CD4-positive, alpha-beta T cell treated with Interleukin-12 subunit alpha and Interleukin-12 subunit beta, for 1 hour (primary cell): ENCODE results near the gene WNT7B.

Experiments used
- DNase-seq: peaks from one replicate; pipeline ENCODE4 v3.0.0-alpha.2; 2020

WNT7B gene

DNA sequence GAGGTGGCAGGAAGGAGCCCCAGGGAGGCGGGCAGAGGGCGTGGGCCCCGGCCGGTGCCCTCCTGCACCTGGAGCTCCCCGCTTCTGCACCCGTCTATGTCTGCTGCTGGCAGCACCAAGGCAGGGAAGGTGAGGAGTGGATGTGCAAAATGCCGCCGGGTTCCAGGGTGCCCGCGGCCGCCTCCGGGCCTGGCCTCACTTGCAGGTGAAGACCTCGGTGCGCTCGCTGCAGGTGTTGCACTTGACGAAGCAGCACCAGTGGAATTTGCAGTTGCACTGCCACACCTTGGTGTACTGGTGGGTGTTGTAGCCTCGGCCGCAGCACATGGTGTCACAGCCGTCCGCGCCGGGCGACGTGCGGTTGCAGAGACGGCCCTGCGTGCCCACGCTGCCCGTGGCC, 54.3 kb downstream of the WNT7B start:
- DNase-seq: no peak

DNA sequence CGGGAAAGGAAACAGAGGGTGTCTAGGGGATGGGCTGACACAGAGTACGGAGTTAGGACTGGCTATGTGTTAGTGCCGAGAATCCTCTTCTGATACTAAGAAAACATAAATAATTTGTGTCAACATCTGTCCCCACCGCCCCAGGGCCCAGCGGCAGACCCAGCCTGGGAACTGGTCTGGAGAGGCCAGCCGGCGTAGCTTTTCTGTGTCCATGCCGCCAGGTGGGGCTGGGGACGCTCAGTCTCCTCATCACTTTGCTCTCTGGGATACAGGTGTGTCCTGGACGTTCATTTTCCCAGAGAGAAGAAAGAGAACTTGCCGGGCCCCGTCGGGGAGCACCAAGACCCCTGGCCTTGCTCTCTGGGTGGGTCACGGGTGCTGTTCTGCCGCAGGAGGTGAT, 54.7 kb downstream of the WNT7B start:
- DNase-seq: no peak

DNA sequence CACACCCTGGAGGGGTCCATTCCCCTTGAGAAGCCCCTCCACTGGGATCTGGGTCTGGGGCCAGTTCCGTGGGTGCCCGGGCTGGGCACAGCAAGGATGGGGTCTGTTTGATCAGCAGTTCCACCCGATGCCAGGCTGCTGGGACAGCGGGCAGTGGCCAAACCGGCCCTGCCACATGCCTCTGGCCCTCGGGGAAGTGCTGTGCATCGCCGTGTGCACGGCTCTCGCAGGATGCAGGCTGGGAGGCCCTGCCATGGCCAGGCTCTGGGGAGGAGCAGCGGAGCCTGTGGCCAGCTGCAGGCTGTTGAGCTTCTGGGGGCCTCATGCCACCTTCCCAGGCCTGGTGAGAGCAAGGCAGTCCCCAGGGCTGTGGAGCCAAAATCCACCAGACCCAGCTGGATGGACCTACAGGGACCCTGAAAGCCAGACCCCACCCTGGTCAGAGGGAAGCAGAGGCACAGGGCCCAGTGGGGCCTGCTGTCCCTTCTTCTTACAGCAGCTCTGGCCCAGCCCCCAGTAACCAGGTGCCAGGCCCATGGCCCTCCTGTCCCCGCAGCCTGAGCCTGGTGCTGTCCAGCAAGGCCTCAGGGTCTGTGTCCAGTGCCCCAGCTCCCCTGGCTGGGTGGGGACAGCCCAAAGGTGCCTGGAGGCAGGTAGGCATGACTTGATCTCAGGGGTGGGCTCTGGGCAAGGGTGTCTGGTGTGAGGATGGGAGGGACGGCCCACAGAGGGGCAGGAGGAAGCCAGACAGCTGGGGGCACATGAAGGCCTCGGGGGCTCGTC, 57.3 kb downstream of the WNT7B start:
- DNase-seq: no peak

DNA sequence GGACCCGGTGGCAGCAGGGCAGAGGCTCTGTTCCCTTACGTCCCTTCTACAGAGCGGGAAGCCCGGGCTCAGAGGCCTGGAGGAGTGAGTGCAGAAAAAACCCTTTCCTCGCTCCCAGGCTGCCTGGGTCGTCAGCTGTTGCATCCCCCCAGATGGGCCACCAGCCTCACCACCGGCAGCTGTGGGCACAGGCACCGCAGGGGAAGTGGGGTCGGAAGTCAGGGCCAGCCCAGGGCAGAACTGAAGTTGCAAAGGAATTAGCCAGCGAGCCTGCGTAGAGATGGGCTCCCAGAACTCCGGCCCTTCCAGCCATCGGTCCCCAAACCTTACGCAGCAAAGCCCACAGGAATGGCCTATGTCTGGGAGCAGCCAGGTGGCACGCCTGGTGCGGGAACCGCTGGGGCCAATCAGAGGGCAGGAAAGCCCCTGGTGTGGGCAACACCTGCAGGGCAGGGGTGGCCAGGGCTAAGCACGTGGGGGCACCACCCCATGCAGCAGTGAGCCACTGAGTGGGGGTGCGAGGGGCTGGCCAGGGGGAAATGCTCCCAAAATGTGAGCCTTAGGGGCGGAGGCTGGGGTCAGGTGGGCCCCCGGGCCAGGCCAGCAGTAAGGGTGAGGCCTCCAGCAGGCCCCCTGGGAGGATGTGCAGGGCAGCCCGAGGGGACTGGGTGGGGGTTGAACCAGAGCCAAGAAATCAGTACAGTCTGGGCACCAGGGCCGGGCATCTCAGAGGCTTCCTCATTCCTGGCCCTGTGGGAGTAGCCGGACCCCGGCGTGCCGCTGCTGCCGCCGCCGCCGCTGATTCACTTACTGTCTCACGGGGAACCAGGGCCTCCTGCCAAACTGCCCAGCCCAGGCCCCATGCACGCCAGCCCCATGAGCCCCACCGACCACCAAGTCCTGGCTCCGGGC, 58.2 kb downstream of the WNT7B start:
- DNase-seq: no peak

DNA sequence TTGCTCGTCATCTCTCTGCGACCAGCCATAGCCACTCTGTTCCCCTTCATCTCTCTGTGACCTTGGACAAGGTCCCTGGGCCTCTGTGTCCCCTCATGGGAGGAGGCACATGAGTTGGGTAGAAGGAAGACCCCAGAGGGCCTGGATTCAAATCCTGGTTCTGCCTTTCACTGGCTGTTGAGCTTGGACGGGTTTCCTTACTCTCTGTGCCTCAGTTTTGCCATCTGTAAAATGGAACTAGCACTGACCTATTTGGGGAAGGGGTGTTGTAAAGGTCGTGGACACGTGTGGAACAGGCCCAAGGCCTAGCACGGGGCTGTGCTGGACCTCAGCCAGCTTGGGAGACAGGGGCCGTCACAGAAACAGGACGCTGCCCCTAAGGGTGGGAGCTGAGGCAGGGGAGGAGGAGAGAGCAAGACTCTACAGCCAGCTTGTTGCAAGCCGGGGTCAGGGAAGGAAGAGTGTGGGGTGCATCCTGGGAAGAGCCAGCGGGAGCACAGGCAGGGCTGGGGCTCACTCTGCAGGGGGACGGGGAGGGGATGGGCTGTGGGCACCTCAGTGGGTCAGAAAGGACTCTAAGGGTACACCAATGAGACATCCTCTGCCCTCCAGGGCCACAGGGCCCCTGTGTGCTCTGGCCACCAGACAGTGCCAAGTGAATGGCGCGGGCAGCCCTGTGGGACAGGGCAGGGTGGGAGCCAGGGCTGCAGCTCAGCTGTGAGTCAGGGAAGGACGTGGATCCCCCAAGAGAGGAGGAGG, 59.1 kb downstream of the WNT7B start:
- DNase-seq: no peak

DNA sequence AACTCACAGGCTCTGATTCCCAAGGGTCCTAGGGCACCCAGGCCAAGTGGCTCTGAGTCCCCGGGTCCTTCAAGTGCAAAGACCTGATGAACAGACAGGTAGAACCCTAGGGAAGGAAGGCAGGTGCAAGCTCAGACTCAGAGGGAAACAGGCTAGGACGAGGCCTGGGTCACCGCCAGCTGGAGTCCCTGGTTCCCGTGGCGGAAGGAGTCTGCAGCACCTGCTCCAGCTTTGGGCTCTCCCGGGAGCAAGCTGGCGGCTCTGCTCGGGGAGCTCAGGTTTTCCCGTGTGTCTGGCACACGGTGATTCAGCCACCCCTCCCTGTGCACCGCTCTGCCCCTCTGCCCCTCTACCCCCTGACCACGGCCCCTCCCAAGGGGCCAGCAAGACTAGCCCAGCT, 59.8 kb downstream of the WNT7B start:
- no peak for DNase-seq

DNA sequence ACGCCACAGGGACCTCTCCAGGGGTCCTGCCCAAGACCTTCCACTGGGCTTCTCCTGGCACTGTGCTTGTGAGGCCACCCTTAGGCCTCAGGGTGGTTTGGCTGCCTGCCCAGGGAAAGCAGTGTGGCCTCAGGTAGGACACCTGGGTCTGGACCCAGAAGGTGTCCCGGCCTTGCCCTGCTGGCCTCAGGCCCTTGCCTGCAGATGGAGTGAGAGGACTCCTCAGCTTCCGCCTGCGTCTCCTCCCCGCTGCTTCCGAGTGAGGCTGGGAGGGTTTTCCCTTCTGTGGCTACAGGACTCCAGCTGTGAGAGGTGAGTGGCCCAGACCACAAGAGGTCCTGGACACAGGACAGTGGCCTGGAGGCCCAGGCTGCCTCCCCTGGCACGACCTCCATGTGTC, 60.4 kb downstream of the WNT7B start:
- no peak for DNase-seq

DNA sequence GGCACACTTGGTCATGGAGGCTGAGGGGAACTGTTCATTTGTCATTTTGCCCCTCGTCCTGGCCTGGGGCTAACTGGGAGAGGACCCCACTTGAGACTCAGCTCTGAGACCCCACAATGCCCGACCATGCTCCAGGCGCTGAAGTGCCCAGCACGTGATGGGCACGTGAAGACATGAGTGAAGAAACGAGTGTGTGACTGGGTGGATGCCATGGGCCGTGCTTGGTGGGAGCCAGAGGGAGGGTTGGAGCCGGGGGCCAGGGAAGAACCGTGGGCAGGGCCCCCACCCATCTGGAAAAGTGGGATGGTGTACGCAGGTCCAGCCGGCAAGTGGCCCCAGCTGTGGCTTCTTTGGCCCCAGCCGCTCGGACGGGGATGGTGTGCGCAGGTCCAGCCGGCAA, 61.1 kb downstream of the WNT7B start:
- DNase-seq: no peak

DNA sequence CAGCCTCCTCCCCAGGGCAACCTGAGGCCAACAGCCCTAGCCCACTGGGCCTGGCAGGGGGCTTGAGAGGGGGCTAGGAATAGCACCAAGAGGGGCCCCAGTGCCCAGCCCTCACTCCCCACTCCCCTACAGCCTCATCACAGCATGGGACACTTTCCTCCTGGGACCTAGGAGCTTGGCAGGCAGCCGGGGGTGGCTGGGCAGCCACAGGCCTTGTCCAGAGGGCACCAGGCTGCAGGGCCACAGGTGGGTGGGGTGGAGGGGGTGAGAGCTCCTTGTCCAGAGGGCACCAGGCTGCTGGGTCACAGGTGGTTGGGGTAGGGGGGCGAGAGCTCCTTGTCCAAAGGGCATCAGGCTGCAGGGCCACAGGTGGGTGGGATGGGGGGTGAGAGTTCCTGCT, 61.8 kb downstream of the WNT7B start:
- no peak for DNase-seq

DNA sequence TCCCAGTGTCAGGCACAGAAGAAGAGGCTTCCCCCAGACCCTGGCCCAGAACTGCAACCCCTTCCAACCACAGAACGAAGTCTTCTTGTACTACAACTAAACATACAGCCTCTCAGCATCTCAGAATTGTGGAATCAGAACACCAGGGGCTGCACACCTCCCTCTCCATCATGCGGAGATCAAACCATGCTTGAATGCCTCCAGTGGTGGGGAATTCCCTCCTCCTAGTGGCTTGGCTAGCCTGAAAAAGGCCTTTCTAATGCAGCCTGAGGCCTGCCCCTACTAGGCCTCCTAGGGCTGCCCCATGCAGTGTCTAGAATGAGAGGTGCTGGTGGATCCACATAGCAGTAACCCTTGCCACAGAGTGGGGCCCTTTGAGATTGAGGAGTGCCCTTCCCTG, 62.7 kb downstream of the WNT7B start:
- no peak for DNase-seq

DNA sequence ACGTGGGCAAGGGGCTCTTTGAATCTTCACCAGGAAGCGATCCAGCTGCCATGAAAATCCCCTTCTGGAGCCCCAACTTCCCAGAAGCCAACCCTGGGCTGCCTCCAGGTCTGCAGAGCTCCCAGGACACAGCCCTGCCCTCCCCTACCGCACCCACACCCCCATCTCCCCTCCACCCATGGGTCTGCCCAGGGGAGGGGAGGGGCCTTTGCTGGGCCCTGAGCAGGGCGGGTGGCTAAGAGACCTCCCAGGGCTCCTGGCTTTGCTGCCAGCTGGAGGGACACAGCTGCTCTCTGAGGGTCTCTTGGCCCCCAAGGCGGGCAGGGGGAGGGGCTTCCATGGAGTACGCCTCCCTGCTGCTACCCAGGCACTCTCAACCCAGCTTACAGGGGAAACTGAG, 64.1 kb downstream of the WNT7B start:
- DNase-seq: no peak

DNA sequence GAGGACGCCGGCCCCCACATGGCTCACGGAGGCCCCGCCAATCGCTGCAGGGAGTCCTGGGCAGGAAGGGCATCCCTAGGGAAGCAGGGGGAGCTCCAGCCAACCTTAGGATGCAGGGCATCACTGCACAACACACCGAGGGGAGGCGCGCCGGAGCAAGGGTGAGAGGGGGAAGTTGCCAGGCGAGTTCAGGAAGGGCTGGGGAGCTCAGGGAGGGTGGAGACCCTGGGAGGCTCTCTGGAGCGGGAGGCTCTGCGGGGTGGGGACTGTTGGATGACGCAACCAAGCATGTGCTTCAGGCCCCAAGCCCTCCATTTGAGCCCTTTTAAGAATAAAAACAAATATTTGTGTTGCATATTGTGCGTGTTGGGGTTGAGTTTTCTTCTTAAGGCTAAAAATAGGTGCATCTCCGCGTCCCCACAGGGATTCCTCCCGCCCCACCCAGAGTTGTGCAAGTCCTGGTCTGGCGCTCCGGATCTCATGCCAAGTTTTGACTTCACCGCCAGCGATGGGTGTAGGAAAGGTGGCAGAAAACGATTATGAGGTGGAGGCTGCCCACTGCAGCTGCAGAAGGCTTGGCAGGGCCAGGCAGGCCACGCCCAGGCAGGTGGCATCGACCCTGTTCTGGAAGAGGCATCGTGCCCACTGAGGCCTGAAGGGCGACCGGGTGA, 65.2 kb downstream of the WNT7B start:
- DNase-seq: no peak

DNA sequence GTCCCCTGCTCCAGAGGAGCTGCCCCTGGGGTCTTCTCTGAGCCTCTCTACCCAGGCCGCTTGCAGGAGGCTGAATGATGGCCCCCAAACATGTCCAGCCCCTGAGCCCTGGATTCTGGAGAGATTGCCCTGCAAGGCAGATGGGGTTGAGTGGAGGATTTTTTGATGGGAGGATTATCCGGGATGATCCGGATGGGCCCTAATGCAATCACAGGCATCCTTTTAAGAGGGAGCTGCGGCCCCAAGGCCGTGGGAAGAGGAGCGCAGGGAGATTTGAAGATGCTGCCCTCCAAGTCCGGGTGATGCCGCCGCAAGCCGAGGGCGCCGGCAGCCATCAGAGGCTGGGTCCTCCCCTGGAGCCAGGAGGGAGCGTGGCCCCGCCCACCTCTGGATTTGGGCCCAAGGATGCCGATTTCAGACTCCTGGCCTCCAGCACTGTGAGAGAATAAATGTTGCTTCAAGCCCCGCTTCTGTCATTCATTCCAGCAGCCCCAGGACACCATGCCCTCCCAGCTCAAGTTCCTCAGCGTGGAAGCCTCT, 66.0 kb downstream of the WNT7B start:
- no peak for DNase-seq

DNA sequence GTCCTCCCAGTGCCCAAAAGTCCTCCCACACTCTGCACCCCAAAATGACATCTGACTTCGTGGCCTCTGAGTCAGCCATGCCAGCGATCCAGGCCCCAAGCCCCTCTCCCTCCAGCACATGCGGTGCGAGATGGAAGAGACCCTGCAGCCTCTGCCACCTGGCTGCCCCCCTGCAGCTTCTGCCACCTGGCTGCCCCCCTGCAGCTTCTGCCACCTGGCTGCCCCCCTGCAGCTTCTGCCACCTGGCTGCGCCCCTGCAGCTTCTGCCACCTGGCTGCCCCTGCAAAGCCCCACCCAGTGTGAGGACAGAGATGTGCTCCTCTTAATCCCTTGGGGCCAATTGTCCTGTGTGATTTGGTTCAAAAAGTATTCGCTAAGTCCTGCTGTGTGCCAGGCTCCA, 68.0 kb downstream of the WNT7B start:
- no peak for DNase-seq

DNA sequence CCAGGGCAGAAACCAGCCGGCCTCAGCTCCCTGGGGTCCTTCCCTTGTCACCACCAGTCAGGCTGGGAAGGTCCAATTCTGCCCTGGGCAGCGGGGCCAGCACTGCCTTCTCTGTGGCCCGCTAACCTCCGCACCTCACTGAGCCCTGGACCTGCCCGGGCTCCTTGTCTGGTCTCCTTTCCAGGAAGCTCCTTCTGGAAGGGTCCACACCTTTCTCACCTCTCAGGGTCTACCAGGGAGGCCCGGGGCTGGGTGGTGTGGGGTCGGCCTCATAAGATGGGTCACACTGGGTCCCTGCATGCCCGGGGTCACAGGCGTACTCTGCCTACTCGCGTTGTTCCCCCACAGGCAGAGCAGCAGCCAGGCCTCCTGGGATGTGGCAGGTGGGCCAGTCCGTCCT, 69.0 kb downstream of the WNT7B start:
- DNase-seq: no peak

DNA sequence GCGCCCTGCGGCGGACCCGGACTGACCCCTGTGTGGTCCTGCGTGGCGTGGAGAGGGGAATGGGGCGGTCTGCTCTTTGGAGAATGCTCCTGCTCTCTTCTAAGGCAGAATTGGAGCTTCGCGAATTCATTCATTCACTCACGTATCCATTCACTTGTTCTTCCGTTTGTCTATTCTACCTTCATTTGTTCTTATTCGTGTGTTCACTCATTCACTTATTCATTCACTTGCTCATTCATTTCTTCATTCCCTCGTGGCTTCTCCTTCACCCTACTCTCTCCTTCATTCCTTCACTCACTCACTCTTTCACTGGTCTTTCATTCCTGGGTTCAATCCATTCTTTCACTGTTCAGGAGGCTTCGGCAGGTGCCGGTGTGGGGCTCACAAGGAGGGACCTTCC, 69.6 kb downstream of the WNT7B start:
- DNase-seq: no peak

DNA sequence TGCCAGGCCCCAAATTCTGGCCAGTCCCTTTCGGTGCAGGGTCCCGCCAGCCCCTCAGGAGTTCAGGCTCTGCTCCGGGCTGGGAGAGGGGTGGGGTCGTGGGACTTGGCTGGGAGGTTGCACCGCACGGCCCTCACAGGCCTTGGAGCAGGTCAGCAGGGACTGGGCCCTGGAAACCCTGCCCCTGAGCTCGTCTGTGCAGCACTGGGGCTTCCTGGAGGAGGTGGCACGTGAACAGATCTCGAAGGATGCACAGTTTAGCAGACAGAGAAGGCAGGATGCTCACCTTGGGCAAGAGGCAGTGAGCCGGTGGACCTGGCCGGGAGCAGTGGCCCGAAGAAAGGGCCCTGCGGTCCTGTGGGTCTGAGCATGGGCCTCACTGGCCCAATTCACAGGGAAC, 70.0 kb downstream of the WNT7B start:
- DNase-seq: no peak

DNA sequence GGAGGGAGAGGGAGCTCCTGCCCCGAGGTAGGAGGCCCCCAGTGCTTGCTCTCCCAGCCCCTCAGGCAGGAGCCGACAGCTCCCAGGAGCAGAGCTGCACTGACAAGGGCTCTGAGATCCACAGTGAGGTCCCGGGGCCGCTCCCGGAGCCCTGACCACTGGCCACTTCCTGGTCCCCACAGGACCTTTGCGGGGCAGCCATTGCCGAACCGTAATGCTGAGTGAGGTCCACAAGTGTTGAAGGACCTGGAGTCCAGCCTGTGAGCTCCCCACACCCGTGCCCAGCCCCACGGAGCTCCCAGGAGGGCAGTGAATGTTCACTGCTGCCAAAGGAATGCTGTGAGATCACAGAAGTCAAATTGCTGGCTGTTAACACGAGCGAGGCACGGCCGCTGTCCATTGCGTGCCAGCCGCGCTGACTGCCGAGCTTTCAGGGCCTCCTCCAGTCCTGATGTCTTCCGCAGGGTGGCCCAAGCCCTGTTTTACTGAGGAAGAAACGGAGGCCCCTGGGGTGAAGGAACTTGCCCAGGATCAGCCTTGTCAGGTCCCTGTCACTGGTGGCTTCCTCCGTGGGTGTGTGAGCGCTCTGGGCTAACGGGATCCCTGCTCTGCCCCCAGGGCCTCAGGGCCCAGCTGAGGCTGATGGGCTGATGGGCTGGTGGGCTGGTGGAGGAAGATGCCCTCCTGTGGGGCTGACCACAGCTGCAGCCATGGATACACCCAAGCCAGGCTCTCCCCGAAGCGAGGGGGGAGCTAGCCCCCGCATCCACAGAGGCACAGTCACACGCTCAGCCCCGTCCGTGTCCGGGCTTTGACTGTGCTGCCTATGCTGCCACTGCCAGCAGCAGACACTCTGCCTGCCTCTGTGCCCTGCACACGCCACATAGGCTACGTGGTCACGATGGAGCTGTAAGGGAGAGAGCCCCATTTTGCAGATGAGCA, 70.8 kb downstream of the WNT7B start:
- no peak for DNase-seq

DNA sequence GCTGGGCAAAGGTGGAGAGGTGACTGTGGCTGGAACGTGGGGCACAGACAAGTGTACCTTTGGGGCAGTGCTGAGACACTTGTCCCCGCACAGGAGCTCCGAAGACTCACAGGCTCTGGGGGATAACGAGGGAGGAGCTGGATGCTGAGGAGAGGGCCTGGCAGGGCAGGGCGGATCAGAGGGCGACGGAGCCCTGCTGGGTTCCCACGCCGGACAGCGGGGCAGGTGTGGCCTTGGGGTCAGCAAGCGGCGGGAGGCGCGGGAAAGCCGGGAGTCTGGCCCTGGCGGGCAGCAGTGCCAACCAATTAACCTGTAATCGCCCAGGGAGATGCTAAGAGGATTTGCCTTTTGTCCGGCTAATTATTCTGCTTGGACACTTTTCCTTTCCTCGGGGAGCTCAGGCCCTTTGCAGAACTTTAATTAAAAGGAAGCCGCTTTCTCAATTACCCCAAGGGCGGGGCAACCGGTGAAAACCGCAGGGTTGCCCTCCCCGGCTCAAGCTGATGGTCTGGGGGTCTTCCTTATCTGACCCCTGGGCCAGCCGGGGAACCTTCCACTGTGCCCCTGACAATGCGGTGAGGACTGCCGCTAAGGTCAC, 71.5 kb downstream of the WNT7B start:
- no peak for DNase-seq

DNA sequence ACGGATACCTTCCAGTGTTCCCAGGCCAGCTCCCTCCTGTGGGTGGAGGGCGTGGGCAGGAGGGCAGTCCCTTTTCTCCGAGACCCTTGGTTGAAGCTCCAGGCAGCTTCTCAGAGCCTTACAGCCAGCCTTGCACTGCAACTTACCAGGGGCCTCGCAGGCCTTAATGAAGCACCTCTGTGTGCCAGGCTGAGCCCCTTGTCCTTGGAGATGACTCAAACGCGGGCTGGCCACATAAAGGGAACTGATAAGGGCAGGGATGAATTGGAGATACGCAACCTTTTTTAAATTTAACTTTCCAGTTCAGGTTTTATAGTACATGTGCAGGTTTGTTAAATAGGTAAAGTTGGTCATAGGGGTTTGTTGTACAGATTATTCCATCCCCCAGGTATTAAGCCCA, 72.7 kb downstream of the WNT7B start:
- DNase-seq: no peak
